Smooth muscle cell (in vitro differentiated cells): Measurements from ENCODE around the gene JAZF1. TPM values are rescaled to one million over a fixed set of nuclear protein-coding genes. Genes with fewer than 3 reads are reported as not detected.
A peak's percentile ranks its signal among the peaks of the same experiment; 100 is the strongest.

Experiments used
- DNase-seq: peaks from one replicate; lab custom pipeline; 2025; ENCODE audit not compliant: unreplicated experiment; lab: John Stamatoyannopoulos, UW
- H2AFZ ChIP-seq: fragments of 200-600 bp; sonication (generic); 2 replicates; pipeline ENCODE4 v1.6.0; 2016; ENCODE audit warnings: antibody characterized with exemption, low read depth, mild to moderate bottlenecking
- H3F3A ChIP-seq: fragments of 200-600 bp; sonication (generic); 2 replicates; pipeline ENCODE4 v1.6.0; 2017; ENCODE audit warnings: antibody characterized with exemption, low read depth
- H3K27ac ChIP-seq: fragments of 200-600 bp; sonication (generic); 2 replicates; pipeline ENCODE4 v1.5.1; 2016; ENCODE audit warnings: low read depth, mild to moderate bottlenecking
- H3K27me3 ChIP-seq: fragments of 200-600 bp; sonication (generic); 2 replicates; pipeline ENCODE4 v1.6.1; 2016; ENCODE audit warnings: low read depth, mild to moderate bottlenecking
- H3K36me3 ChIP-seq: fragments of 200-600 bp; sonication (generic); 2 replicates; pipeline ENCODE4 v1.5.1; 2016; ENCODE audit warnings: low read depth
- H3K4me1 ChIP-seq: fragments of 200-600 bp; sonication (generic); 2 replicates; pipeline ENCODE4 v1.5.1; 2016; ENCODE audit warnings: low read depth
- H3K4me2 ChIP-seq: fragments of 200-600 bp; sonication (generic); 2 replicates; pipeline ENCODE4 v1.6.0; 2016; ENCODE audit warnings: mild to moderate bottlenecking
- H3K4me3 ChIP-seq: fragments of 200-600 bp; sonication (generic); 2 replicates; pipeline ENCODE4 v1.5.1; 2016; ENCODE audit warnings: mild to moderate bottlenecking
- H3K79me2 ChIP-seq: fragments of 200-600 bp; sonication (generic); 2 replicates; pipeline ENCODE4 v1.6.0; 2016; ENCODE audit warnings: low read depth, mild to moderate bottlenecking
- H3K9ac ChIP-seq: fragments of 200-600 bp; sonication (generic); 2 replicates; pipeline ENCODE4 v1.6.0; 2016; ENCODE audit warnings: low read depth
- H3K9me3 ChIP-seq: fragments of 200-600 bp; sonication (generic); replicated peaks from 2 replicates; pipeline ENCODE4 v1.5.1; 2016; ENCODE audit warnings: low read depth
- H4K20me1 ChIP-seq: fragments of 200-600 bp; sonication (generic); 2 replicates; pipeline ENCODE4 v1.6.0; 2016; ENCODE audit warnings: low read depth
- WGBS: methylation state at CpG from one replicate; pipeline ENCODE4 v1.1.7; 2016; ENCODE audit warnings: low lambda C conversion rate; 5-methylcytosine and 5-hydroxymethylcytosine counted together
- polyA plus RNA-seq: library from polyadenylated mRNA; unstranded; fragments of >200 nt; fragmentation: Nextera tagmentation; extraction: Ambion mirVana; gene quantifications from 2 replicates; pipeline ENCODE4 v1.2.1, GENCODE V29; 2016
- total RNA-seq: library from RNA; depleted of rRNA; stranded (reverse); fragments of >200 nt; gene quantifications from 2 replicates; pipeline ENCODE4 v1.2.3, GENCODE V29; 2014
- TF ChIP-seq, protein P1 (sequence below): fragments of 200-600 bp; sonication (generic); IDR thresholded peaks from 2 replicates; pipeline ENCODE4 v1.5.1; 2017; ENCODE audit warnings: borderline replicate concordance, mild to moderate bottlenecking, antibody characterized with exemption; ENCODE audit not compliant: insufficient read depth, poor library complexity, severe bottlenecking

The JAZF1 gene
- total and polyA plus RNA-seq, 2 experiments from 2014 or later, result 17.4 to 18.0 TPM

DNA sequence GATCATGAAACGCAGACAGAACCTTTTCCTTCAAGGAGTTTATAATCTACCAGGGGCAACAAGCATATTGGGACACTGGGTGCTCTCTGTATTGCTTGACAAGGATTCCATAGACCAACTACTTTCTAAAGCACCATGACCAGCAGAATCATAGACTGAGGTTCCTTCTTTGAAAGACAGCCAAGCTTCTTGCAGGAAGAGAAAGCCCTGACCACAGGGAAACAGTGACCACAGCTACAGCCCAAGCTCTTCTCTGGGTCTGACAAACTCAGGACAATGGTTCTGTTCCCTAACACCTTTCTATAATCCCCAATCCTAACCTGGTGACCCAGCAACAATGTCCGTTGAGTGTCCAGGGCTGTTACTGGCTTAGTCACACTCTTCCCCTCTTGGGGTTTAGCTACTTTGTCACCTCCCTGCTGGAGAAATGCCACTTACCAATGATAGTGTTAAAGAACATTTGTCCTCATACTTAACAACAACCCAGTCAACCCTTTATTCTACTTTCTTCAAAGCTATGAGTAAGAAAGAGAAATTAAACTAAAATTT is 155.7 kb downstream of the JAZF1 start:
- Histone ChIP-seq H3K27ac (no peak overlapping the region), H3K4me1 (peaks cover 11% of the 10 kb centered on the region), H3K79me2 (peaks cover 23% of the 10 kb centered on the region), H3K4me3 (no peak overlapping the region), H3F3A (no peaks in the 10 kb centered on the region), H3K9ac (no peak overlapping the region), H4K20me1 (no peaks in the 10 kb centered on the region), H3K27me3 (no peaks in the 10 kb centered on the region), H3K36me3 (no peaks in the 10 kb centered on the region), H2AFZ (no peak overlapping the region), H3K4me2 (no peak overlapping the region), H3K9me3 (no peaks in the 10 kb centered on the region)
- WGBS, result 89% methylated on average over 2 of the region's 2 CpGs
- no peak for DNase-seq
- TF ChIP-seq, protein P1, sequence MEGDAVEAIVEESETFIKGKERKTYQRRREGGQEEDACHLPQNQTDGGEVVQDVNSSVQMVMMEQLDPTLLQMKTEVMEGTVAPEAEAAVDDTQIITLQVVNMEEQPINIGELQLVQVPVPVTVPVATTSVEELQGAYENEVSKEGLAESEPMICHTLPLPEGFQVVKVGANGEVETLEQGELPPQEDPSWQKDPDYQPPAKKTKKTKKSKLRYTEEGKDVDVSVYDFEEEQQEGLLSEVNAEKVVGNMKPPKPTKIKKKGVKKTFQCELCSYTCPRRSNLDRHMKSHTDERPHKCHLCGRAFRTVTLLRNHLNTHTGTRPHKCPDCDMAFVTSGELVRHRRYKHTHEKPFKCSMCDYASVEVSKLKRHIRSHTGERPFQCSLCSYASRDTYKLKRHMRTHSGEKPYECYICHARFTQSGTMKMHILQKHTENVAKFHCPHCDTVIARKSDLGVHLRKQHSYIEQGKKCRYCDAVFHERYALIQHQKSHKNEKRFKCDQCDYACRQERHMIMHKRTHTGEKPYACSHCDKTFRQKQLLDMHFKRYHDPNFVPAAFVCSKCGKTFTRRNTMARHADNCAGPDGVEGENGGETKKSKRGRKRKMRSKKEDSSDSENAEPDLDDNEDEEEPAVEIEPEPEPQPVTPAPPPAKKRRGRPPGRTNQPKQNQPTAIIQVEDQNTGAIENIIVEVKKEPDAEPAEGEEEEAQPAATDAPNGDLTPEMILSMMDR, result no peak

DNA sequence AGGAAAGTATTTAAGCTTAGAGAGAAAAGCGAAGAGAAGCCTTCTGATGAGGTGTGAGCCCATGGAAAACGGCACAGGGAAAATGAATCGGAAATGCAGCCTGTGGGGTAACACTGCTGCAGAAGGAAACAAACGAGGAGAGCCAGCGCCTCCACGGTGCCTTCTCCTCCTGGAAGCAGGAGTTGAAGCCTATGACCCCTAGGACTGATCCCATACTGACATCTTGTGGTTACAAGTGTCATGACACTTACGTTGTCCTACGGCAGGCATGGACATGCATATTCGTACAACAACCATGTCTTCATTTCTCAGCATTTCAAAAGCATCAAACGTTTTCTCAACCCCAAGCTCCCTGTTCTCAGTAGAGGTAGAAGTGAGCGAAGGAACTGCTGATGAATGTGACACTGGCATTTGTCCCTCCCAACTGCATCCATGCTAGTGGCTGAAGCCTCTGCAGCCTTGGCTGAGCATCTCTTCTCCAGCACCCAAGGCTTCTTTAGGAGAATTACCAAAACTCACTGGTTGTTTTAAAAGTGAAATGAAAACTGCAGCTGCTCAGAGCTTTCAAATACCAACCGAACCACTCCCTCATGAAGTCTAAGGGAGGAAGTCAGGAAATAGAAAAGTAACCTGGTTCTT is 160.2 kb downstream of the JAZF1 start:
- H2AFZ ChIP-seq, result no peak overlapping the region
- peak overlapping the region; percentile 75 for H3K4me2 ChIP-seq
- H4K20me1 ChIP-seq, result no peaks in the 10 kb centered on the region
- no peaks in the 10 kb centered on the region for H3F3A ChIP-seq
- H3K36me3 ChIP-seq, result no peaks in the 10 kb centered on the region
- H3K9ac ChIP-seq, result no peak overlapping the region
- H3K79me2 ChIP-seq, result peaks cover 18% of the 10 kb centered on the region
- TF ChIP-seq, protein P1, result peak; percentile 87
- no peaks in the 10 kb centered on the region for H3K27me3 ChIP-seq
- no peak for DNase-seq
- H3K27ac ChIP-seq, result no peak overlapping the region
- peaks cover 11% of the 10 kb centered on the region for H3K4me1 ChIP-seq
- H3K4me3 ChIP-seq, result no peak overlapping the region
- no peaks in the 10 kb centered on the region for H3K9me3 ChIP-seq
- WGBS, result 8% methylated on average over 12 of the region's 12 CpGs

DNA sequence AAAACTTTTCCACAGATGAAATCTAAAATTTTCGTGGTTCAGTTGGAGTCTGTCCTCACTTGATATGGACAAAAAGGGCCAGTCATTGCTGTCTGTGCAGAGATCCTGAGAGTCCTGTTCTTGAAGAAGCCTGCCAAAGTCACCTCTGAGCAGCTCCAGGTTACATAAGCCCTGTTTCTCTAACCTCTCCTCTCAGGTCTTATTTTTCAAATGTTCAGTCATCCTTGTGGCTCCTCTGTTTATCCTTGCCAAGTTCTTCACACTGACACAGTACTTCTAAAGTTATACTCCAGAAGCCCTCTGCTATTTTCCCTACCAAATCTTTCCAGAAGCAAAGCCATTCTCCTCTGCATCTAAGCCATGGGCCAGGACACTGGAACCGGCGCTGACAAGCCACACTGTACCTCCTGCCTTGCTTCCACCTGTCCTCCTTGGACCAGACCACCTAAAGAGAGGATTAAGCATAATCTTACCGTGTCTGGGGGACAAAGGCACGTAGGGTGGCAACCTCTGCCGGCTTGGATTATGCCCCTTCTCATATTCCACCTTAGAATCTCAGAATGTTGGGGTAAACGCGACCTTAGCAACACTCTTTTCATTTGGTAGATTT is 161.6 kb downstream of the JAZF1 start:
- H3F3A ChIP-seq, result no peaks in the 10 kb centered on the region

More for the DNA sequence above, 161.6 kb downstream of the JAZF1 start:
- Histone ChIP-seq H3K4me2 (peak overlapping the region; percentile 53), H3K4me1 (peaks cover 11% of the 10 kb centered on the region), H3K9ac (no peak overlapping the region), H3K79me2 (peaks cover 21% of the 10 kb centered on the region), H3K36me3 (no peaks in the 10 kb centered on the region), H4K20me1 (no peaks in the 10 kb centered on the region), H3K9me3 (no peaks in the 10 kb centered on the region), H3K4me3 (no peak overlapping the region), H3K27ac (peak overlapping the region; percentile 64), H3K27me3 (no peaks in the 10 kb centered on the region), H2AFZ (no peak overlapping the region)
- no peak for DNase-seq
- TF ChIP-seq, protein P1, result no peak
- 84% methylated on average over 8 of the region's 8 CpGs for WGBS
